PC-9 (cell line): Measurements from ENCODE around the gene SLC39A1. TPM values are rescaled to one million over a fixed set of nuclear protein-coding genes. Genes with fewer than 3 reads are reported as not detected.

ENCODE experiments used
- BruUV-seq: library from RNA; stranded (reverse); fragments of 400-500 nt; replicated peaks from 2 replicates; lab custom pipeline; 2021; lab: Mats Ljungman, UMichigan
- CTCF ChIA-PET: fragments of 300-600 bp; sonication (Branson Sonifier 250); formaldehyde crosslinking; loops from one replicate; lab custom pipeline; 2022; ENCODE audit warnings: antibody characterized with exemption; lab: Charles Lee
- POLR2A ChIA-PET: fragments of 300-600 bp; sonication (Branson Sonifier 250); formaldehyde crosslinking; loops from one replicate; lab custom pipeline; 2022; ENCODE audit warnings: antibody characterized with exemption; ENCODE audit not compliant: unreplicated experiment; lab: Charles Lee
- DNase-seq, 2 experiments: peaks; one replicate each; pipeline versions ENCODE4 v3.0.0 to v3.0.0-alpha.2; 2015 to 2022; ENCODE audit warnings: mixed read lengths in 1 of 2
- H2AFZ ChIP-seq: fragments of 200-600 bp; sonication (generic); 2 replicates; pipeline ENCODE4 v1.8.1; 2017; ENCODE audit warnings: antibody characterized with exemption
- H3F3A ChIP-seq: fragments of 200-600 bp; sonication (generic); 2 replicates; pipeline ENCODE4 v1.8.1; 2017; ENCODE audit warnings: antibody characterized with exemption, mild to moderate bottlenecking, low read depth; ENCODE audit not compliant: insufficient read depth
- H3K27ac ChIP-seq: fragments of 200-600 bp; sonication (generic); 2 replicates; pipeline ENCODE4 v1.6.1; 2016; ENCODE audit warnings: mixed run types
- H3K27me3 ChIP-seq: fragments of 200-600 bp; sonication (generic); 2 replicates; pipeline ENCODE4 v1.6.1; 2016; ENCODE audit warnings: low read depth, mixed run types; ENCODE audit not compliant: insufficient read depth
- H3K36me3 ChIP-seq: fragments of 200-600 bp; sonication (generic); 2 replicates; pipeline ENCODE4 v1.6.1; 2016; ENCODE audit warnings: low read depth, mixed run types
- H3K4me1 ChIP-seq: fragments of 200-600 bp; sonication (generic); replicated peaks from 2 replicates; pipeline ENCODE4 v1.6.1; 2016; ENCODE audit warnings: mixed run types; ENCODE audit not compliant: insufficient read depth
- H3K4me2 ChIP-seq: fragments of 200-600 bp; sonication (generic); 2 replicates; pipeline ENCODE4 v1.6.1; 2017; ENCODE audit warnings: mixed run types
- H3K4me3 ChIP-seq: fragments of 200-600 bp; sonication (generic); 2 replicates; pipeline ENCODE4 v1.6.1; 2016; ENCODE audit warnings: mixed run types
- H3K79me2 ChIP-seq: fragments of 200-600 bp; sonication (generic); 2 replicates; pipeline ENCODE4 v1.6.1; 2017; ENCODE audit warnings: low read depth, mixed run types
- H3K9me2 ChIP-seq: fragments of 200-600 bp; sonication (generic); 2 replicates; pipeline ENCODE4 v1.8.1; 2017; ENCODE audit warnings: mild to moderate bottlenecking; ENCODE audit not compliant: insufficient read depth
- H3K9me3 ChIP-seq: fragments of 200-600 bp; sonication (generic); 2 replicates; pipeline ENCODE4 v1.8.1; 2016; ENCODE audit warnings: low read depth; ENCODE audit not compliant: insufficient read depth
- H4K20me1 ChIP-seq: fragments of 200-600 bp; sonication (generic); 2 replicates; pipeline ENCODE4 v1.8.1; 2017; ENCODE audit not compliant: insufficient read depth
- CTCF ChIP-seq: fragments of 200-600 bp; sonication (generic); conservative IDR thresholded peaks from 2 replicates; pipeline ENCODE4 v1.6.1; 2017; ENCODE audit warnings: mixed run types, antibody characterized with exemption, mild to moderate bottlenecking, moderate library complexity
- EZH2 ChIP-seq: fragments of 200-600 bp; sonication (generic); IDR thresholded peaks from 2 replicates; pipeline ENCODE4 v1.8.0; 2017; ENCODE audit warnings: antibody characterized with exemption, low read depth
- intact Hi-C: fragments of 100-400 bp; cut with micrococcal nuclease; formaldehyde crosslinking; loops from one replicate; pipeline ENCODE4 v1.10.0; 2022; ENCODE audit not compliant: unreplicated experiment
- total RNA-seq: library from RNA; stranded (reverse); gene quantifications from 2 replicates; pipeline ENCODE4 v1.2.3, GENCODE V29; 2021

The SLC39A1 gene
- total RNA-seq, 1 experiment from 2014 or later: 141 TPM

GRCh38 chr1:153990468-153991150 lies 27.3 kb upstream of the SLC39A1 start, which contains the start of gene RPS27:
TSS of gene RPS27 (plus strand) at chr1:153990762. CDS start at chr1:153990797, 35 bp downstream.
- peaks cover 56% of the 10 kb centered on the region for H3F3A ChIP-seq
- intact Hi-C loops: loop anchor here (2.0 to 10.0 kb wide), 2 partner anchors 114 to 192 kb away; no protein-coding TSS in a partner anchor
- DNase-seq: peak; percentile 81 to 93
- ChIA-PET POLR2A (interaction anchor here (0.5 to 1.5 kb wide), 17 partner anchors 11 to 1333 kb away, joined by 3 to 13 read pairs (median 5); partner anchors contain the start of genes CREB3L4 and UBAP2L), CTCF (interaction anchor here (0.6 kb wide), 1 partner anchor 114 kb away, joined by 3 read pairs; no protein-coding TSS in a partner anchor)
- peak within 1 kb of the TSS; percentile 71 for H2AFZ ChIP-seq
- no peaks in the 10 kb centered on the region for H3K27me3 ChIP-seq
- H3K4me2 ChIP-seq: peak within 1 kb of the TSS; percentile 79
- no TSS peak for BruUV-seq
- H3K27ac ChIP-seq: peak within 1 kb of the TSS; percentile 77
- no peak for TF ChIP-seq EZH2
- TF ChIP-seq CTCF: no peak
- H3K36me3 ChIP-seq: peaks cover 26% of the 10 kb centered on the region
- H3K9me3 ChIP-seq: no peaks in the 10 kb centered on the region
- peak within 1 kb of the TSS; percentile 92 for H3K4me3 ChIP-seq
- H3K9me2 ChIP-seq: no peaks in the 10 kb centered on the region
- no peaks in the 10 kb centered on the region for H4K20me1 ChIP-seq
- H3K4me1 ChIP-seq: peaks cover 14% of the 10 kb centered on the region
- H3K79me2 ChIP-seq: peaks cover 23% of the 10 kb centered on the region

GRCh38 chr1:153987621-153988020 lies 24.3 kb upstream of the SLC39A1 start:
- Histone ChIP-seq H2AFZ (no peak overlapping the region), H3K4me3 (no peak overlapping the region), H3K27ac (no peak overlapping the region), H3K9me3 (no peaks in the 10 kb centered on the region), H3K4me2 (no peak overlapping the region), H3F3A (peaks cover 29% of the 10 kb centered on the region), H3K79me2 (peaks cover 22% of the 10 kb centered on the region), H3K9me2 (no peaks in the 10 kb centered on the region), H4K20me1 (no peaks in the 10 kb centered on the region), H3K27me3 (no peaks in the 10 kb centered on the region), H3K4me1 (peaks cover 21% of the 10 kb centered on the region), H3K36me3 (peaks cover 15% of the 10 kb centered on the region)
- no peak for DNase-seq
- TF ChIP-seq EZH2 (no peak), CTCF (no peak)
- no TSS peak for BruUV-seq
- ChIA-PET CTCF (interaction anchor here (0.5 to 0.7 kb wide), 3 partner anchors 10 to 314 kb away, joined by 4 to 7 read pairs (median 5); partner anchors contain the start of gene JTB), POLR2A (no interaction called here)
- intact Hi-C loops: loop anchor here (2.0 to 5.0 kb wide), 5 partner anchors 167 to 475 kb away; partner anchors contain the start of genes ILF2, S100A2 and SLC27A3

- Histone ChIP-seq H3K4me3 (peak within 1 kb of the TSS; percentile 72), H4K20me1 (no peaks in the 10 kb centered on the region), H3K27me3 (no peaks in the 10 kb centered on the region), H3K79me2 (peaks cover 9% of the 10 kb centered on the region), H3K9me2 (no peaks in the 10 kb centered on the region), H3F3A (peaks cover 14% of the 10 kb centered on the region; the same call in 1 of the 2 replicates), H3K36me3 (peaks cover 2% of the 10 kb centered on the region; the same call in 1 of the 2 replicates), H3K4me2 (peak within 1 kb of the TSS; percentile 96), H3K27ac (0 out of 2 replicates have a peak within 1 kb of the TSS, but pooled peaks have one; percentile 36), H3K9me3 (no peaks in the 10 kb centered on the region), H2AFZ (peak within 1 kb of the TSS; percentile 93), H3K4me1 (peaks cover 15% of the 10 kb centered on the region)
- no TSS peak for BruUV-seq
- CTCF ChIA-PET: interaction anchor here (0.6 to 1.4 kb wide), 5 partner anchors 23 to 201 kb away, joined by 3 to 8 read pairs (median 4); partner anchors contain the start of gene SLC39A1
- intact Hi-C loops: loop anchor here (1.0 to 5.0 kb wide), 10 partner anchors 19 to 634 kb away; partner anchors contain the start of genes CREB3L4, ILF2, S100A2 and SLC27A3
- peak; percentile 66 to 76 for DNase-seq
- POLR2A ChIA-PET: interaction anchor here (0.5 kb wide), 3 partner anchors 19 to 300 kb away, joined by 4 to 11 read pairs (median 5); no protein-coding TSS in a partner anchor
- TF ChIP-seq EZH2: no peak
- TF ChIP-seq CTCF: no peak
Measured at GRCh38 chr1:153985941-153986761, 22.8 kb upstream of the SLC39A1 start, which contains the start of gene RAB13. TSS of gene RAB13 (minus strand) at chr1:153986339. CDS start at chr1:153986236, 103 bp downstream.
